Neural crest cell (in vitro differentiated cells): ENCODE results near the gene TYRO3. TPM values are rescaled to one million over a fixed set of nuclear protein-coding genes. Genes with fewer than 3 reads are reported as not detected.
A peak's percentile ranks its signal among the peaks of the same experiment; 100 is the strongest.

Source experiments
- DNase-seq: peaks from one replicate; pipeline ENCODE4 v3.0.0; 2021; ENCODE audit warnings: low read depth, mixed read lengths, low spot score
- H3K27ac Mint-ChIP-seq: one replicate; pipeline ENCODE4 v1.8.0; 2021; ENCODE audit warnings: mild to moderate bottlenecking, mixed read lengths; ENCODE audit not compliant: unreplicated experiment
- H3K27me3 Mint-ChIP-seq: 2 replicates; pipeline ENCODE4 v1.8.0; 2021; ENCODE audit warnings: low read depth, mild to moderate bottlenecking, mixed read lengths
- H3K36me3 Mint-ChIP-seq: 2 replicates; pipeline ENCODE4 v1.8.0; 2021; ENCODE audit warnings: low read depth, mild to moderate bottlenecking, mixed read lengths
- H3K4me1 Mint-ChIP-seq: 2 replicates; pipeline ENCODE4 v1.8.0; 2021; ENCODE audit warnings: mixed read lengths
- H3K4me3 Mint-ChIP-seq: one replicate; pipeline ENCODE4 v1.8.0; 2021; ENCODE audit warnings: mild to moderate bottlenecking, mixed read lengths
- H3K9me3 Mint-ChIP-seq: 2 replicates; pipeline ENCODE4 v1.8.0; 2021; ENCODE audit warnings: mixed read lengths
- total RNA-seq: library from RNA; stranded (reverse); gene quantifications from 2 replicates; pipeline ENCODE4 v1.2.1, GENCODE V29; 2021
- TF ChIP-seq, protein P1 (sequence below): fragments of 200-600 bp; sonication (generic); conservative IDR thresholded peaks from 2 replicates; pipeline ENCODE4 v1.5.0; 2021; ENCODE audit warnings: antibody characterized with exemption, mild to moderate bottlenecking

Gene TYRO3
- total RNA-seq, 1 donor from 2014 or later: 71.7 TPM

DNA sequence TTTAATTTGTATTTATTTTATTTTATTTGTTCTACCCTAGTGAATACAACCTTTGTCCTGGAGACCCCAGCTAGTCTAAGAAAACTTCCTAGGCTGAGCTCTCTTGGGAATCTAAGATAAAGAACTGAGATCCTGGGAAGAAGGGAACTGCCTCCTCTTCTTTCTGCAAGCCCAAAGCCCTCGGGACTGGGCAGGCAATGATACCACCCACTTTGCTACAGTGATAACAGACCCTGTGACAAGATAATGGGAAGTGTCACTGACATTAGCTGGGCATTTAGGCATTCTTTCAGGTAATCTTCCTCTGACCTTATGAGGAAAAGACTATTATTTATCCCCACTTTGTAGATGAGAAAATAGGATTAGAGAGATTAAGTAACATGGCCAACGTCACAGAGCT is 15.1 kb downstream of the TYRO3 start:
- peaks cover 5% of the 10 kb centered on the region for H3K36me3 Mint-ChIP-seq

DNA sequence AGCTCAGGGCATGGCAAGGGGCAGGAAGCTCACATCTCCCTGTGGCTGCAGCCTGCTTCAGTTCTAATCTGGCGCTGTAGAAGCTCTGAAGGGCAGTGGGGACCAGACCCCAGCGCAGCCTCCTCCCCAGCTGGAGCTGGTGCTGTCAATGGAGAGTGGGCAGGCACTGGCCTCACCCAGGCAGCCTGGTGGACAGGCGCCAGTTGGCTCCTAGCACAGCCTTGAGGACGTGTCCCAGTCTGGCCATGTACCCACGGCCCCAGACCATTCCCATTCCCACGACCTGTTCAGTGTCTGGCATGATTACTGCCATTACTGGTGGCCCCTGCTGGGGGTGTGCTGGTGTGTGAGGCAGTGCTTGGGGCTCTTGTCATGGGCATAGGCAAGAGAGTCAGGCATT is 16.3 kb downstream of the TYRO3 start:
- TF ChIP-seq, protein P1, sequence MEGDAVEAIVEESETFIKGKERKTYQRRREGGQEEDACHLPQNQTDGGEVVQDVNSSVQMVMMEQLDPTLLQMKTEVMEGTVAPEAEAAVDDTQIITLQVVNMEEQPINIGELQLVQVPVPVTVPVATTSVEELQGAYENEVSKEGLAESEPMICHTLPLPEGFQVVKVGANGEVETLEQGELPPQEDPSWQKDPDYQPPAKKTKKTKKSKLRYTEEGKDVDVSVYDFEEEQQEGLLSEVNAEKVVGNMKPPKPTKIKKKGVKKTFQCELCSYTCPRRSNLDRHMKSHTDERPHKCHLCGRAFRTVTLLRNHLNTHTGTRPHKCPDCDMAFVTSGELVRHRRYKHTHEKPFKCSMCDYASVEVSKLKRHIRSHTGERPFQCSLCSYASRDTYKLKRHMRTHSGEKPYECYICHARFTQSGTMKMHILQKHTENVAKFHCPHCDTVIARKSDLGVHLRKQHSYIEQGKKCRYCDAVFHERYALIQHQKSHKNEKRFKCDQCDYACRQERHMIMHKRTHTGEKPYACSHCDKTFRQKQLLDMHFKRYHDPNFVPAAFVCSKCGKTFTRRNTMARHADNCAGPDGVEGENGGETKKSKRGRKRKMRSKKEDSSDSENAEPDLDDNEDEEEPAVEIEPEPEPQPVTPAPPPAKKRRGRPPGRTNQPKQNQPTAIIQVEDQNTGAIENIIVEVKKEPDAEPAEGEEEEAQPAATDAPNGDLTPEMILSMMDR: no peak
- no peak overlapping the region for H3K4me3 Mint-ChIP-seq
- no peaks in the 10 kb centered on the region for H3K27me3 Mint-ChIP-seq
- peaks cover 5% of the 10 kb centered on the region for H3K4me1 Mint-ChIP-seq
- no peak overlapping the region for H3K27ac Mint-ChIP-seq
- DNase-seq: no peak
- H3K9me3 Mint-ChIP-seq: no peaks in the 10 kb centered on the region
- peaks cover 3% of the 10 kb centered on the region for H3K36me3 Mint-ChIP-seq

More for the DNA sequence above, 15.1 kb downstream of the TYRO3 start:
- no peaks in the 10 kb centered on the region for H3K9me3 Mint-ChIP-seq
- no peak overlapping the region for H3K4me3 Mint-ChIP-seq
- TF ChIP-seq, protein P1: no peak
- H3K27ac Mint-ChIP-seq: no peak overlapping the region
- no peak for DNase-seq
- H3K27me3 Mint-ChIP-seq: no peaks in the 10 kb centered on the region
- peaks cover 10% of the 10 kb centered on the region for H3K4me1 Mint-ChIP-seq

DNA sequence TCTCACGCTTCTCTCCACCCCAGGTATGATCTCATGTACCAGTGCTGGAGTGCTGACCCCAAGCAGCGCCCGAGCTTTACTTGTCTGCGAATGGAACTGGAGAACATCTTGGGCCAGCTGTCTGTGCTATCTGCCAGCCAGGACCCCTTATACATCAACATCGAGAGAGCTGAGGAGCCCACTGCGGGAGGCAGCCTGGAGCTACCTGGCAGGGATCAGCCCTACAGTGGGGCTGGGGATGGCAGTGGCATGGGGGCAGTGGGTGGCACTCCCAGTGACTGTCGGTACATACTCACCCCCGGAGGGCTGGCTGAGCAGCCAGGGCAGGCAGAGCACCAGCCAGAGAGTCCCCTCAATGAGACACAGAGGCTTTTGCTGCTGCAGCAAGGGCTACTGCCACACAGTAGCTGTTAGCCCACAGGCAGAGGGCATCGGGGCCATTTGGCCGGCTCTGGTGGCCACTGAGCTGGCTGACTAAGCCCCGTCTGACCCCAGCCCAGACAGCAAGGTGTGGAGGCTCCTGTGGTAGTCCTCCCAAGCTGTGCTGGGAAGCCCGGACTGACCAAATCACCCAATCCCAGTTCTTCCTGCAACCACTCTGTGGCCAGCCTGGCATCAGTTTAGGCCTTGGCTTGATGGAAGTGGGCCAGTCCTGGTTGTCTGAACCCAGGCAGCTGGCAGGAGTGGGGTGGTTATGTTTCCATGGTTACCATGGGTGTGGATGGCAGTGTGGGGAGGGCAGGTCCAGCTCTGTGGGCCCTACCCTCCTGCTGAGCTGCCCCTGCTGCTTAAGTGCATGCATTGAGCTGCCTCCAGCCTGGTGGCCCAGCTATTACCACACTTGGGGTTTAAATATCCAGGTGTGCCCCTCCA is 19.1 kb downstream of the TYRO3 start:
- Mint-ChIP-seq H3K4me1 (peaks cover 8% of the 10 kb centered on the region), H3K4me3 (no peak overlapping the region), H3K27ac (no peak overlapping the region), H3K27me3 (no peaks in the 10 kb centered on the region), H3K9me3 (no peaks in the 10 kb centered on the region), H3K36me3 (peaks cover 3% of the 10 kb centered on the region)
- TF ChIP-seq, protein P1: no peak
- no peak for DNase-seq

DNA sequence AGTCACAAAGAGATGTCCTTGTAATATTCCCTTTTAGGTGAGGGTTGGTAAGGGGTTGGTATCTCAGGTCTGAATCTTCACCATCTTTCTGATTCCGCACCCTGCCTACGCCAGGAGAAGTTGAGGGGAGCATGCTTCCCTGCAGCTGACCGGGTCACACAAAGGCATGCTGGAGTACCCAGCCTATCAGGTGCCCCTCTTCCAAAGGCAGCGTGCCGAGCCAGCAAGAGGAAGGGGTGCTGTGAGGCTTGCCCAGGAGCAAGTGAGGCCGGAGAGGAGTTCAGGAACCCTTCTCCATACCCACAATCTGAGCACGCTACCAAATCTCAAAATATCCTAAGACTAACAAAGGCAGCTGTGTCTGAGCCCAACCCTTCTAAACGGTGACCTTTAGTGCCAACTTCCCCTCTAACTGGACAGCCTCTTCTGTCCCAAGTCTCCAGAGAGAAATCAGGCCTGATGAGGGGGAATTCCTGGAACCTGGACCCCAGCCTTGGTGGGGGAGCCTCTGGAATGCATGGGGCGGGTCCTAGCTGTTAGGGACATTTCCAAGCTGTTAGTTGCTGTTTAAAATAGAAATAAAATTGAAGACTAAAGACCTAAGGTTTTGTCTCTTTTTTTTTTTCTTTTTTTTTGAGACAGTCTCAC is 19.8 kb downstream of the TYRO3 start:
- Mint-ChIP-seq H3K36me3 (peaks cover 3% of the 10 kb centered on the region), H3K9me3 (no peaks in the 10 kb centered on the region), H3K4me1 (peaks cover 8% of the 10 kb centered on the region), H3K27ac (peak overlapping the region; percentile 86), H3K27me3 (no peaks in the 10 kb centered on the region), H3K4me3 (no peak overlapping the region)
- no peak for DNase-seq
- TF ChIP-seq, protein P1: no peak

DNA sequence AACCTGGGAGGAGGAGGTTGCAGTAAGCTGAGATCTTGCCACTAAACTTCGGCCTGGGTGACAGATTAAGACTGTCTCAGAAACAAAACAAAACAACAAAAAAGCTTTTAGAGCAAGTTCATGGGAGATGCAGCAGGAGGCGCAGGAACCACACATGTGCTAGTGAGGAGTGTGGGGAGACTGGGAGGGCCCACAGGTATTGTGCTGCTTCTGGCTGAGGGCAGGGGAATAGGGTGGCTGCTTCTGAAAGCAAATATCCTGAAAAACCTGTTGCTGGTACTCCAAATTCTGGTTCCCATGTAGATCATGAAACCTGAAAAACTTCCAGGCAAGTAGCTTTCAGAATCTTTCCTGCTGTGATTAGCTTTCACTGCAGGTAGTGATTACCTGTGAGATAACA is 22.1 kb downstream of the TYRO3 start:
- no peaks in the 10 kb centered on the region for H3K36me3 Mint-ChIP-seq
- peaks cover 2% of the 10 kb centered on the region for H3K27me3 Mint-ChIP-seq
- TF ChIP-seq, protein P1: no peak
- no peaks in the 10 kb centered on the region for H3K9me3 Mint-ChIP-seq
- H3K4me3 Mint-ChIP-seq: no peak overlapping the region
- H3K4me1 Mint-ChIP-seq: peaks cover 18% of the 10 kb centered on the region
- no peak overlapping the region for H3K27ac Mint-ChIP-seq
- DNase-seq: no peak
